Panc1 (cell line): Measurements from ENCODE around the gene CC2D1A.

Experiments
- POLR2AphosphoS5 ChIP-seq: IDR thresholded peaks from 2 replicates; pipeline ENCODE4 v1.6.1; 2012; ENCODE audit warnings: mild to moderate bottlenecking, low read depth, low read length, moderate library complexity
- SIN3A ChIP-seq: IDR thresholded peaks from 2 replicates; pipeline ENCODE4 v1.6.1; 2012; ENCODE audit warnings: low read depth, mild to moderate bottlenecking, low read length, moderate library complexity, borderline replicate concordance; ENCODE audit not compliant: insufficient read depth
- TCF7L2 ChIP-seq: IDR thresholded peaks from 2 replicates; pipeline ENCODE4 v1.6.1; 2011; ENCODE audit warnings: mild to moderate bottlenecking, low read depth, low read length, inconsistent platforms
- TF ChIP-seq, protein P1 (sequence below): fragments of 450-650 bp; IDR thresholded peaks from 2 replicates; pipeline ENCODE4 v1.5.1; 2017; ENCODE audit warnings: mild to moderate bottlenecking
- TF ChIP-seq, protein P2 (sequence below), 2 experiments: IDR thresholded peaks; 2 replicates each; pipeline ENCODE4 v1.6.1; 2011 to 2012; ENCODE audit warnings: low read depth in 2 of 2, control low read depth in 1 of 2, low read length in 1 of 2, mild to moderate bottlenecking in 1 of 2, moderate library complexity in 1 of 2; ENCODE audit not compliant: insufficient read depth in 1 of 2

DNA sequence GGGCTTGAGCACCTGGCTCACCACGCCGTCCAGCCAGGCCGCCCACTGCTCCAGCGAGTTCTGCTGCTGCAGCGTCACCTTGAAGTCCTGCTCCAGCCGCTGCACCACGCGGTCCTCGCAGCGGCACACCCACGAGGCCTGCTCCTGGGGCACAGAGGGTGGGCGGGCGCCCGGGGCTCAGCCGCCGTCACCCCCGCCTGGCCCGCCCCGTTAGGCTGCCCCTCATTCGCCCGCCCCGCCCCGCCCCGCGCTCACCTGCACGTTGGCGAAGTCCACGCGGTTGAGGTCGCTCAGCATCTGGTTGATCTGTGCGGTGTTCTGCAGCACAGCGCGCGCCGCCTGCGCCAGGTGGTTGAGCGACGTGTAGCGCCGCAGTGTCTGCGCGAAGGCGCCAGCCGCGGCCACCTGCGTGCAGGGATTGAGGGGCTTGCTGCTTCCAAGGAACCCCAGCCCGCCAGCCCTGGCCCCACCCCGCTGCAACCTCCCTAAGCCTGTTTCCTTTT is 57.7 kb downstream of the CC2D1A start:
- TF ChIP-seq, protein P1, sequence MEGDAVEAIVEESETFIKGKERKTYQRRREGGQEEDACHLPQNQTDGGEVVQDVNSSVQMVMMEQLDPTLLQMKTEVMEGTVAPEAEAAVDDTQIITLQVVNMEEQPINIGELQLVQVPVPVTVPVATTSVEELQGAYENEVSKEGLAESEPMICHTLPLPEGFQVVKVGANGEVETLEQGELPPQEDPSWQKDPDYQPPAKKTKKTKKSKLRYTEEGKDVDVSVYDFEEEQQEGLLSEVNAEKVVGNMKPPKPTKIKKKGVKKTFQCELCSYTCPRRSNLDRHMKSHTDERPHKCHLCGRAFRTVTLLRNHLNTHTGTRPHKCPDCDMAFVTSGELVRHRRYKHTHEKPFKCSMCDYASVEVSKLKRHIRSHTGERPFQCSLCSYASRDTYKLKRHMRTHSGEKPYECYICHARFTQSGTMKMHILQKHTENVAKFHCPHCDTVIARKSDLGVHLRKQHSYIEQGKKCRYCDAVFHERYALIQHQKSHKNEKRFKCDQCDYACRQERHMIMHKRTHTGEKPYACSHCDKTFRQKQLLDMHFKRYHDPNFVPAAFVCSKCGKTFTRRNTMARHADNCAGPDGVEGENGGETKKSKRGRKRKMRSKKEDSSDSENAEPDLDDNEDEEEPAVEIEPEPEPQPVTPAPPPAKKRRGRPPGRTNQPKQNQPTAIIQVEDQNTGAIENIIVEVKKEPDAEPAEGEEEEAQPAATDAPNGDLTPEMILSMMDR: no peak
- TF ChIP-seq, protein P2, sequence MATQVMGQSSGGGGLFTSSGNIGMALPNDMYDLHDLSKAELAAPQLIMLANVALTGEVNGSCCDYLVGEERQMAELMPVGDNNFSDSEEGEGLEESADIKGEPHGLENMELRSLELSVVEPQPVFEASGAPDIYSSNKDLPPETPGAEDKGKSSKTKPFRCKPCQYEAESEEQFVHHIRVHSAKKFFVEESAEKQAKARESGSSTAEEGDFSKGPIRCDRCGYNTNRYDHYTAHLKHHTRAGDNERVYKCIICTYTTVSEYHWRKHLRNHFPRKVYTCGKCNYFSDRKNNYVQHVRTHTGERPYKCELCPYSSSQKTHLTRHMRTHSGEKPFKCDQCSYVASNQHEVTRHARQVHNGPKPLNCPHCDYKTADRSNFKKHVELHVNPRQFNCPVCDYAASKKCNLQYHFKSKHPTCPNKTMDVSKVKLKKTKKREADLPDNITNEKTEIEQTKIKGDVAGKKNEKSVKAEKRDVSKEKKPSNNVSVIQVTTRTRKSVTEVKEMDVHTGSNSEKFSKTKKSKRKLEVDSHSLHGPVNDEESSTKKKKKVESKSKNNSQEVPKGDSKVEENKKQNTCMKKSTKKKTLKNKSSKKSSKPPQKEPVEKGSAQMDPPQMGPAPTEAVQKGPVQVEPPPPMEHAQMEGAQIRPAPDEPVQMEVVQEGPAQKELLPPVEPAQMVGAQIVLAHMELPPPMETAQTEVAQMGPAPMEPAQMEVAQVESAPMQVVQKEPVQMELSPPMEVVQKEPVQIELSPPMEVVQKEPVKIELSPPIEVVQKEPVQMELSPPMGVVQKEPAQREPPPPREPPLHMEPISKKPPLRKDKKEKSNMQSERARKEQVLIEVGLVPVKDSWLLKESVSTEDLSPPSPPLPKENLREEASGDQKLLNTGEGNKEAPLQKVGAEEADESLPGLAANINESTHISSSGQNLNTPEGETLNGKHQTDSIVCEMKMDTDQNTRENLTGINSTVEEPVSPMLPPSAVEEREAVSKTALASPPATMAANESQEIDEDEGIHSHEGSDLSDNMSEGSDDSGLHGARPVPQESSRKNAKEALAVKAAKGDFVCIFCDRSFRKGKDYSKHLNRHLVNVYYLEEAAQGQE (IDR thresholded peaks at IDR 0.05; ENCODE audit: insufficient read depth in 1 of 2, low read depth in 2 of 2, low read length in 1 of 2): no peak
- TF ChIP-seq SIN3A (no peak), POLR2AphosphoS5 (no peak), TCF7L2 (no peak)
